Parathyroid adenoma (tissue), 2 donors: ENCODE data around the gene NEDD4L.

Experiments used
- H2AFZ ChIP-seq: fragments of 300-600 bp; sonication (generic); one replicate; pipeline ENCODE4 v1.7.0; 2017; ENCODE audit warnings: antibody characterized with exemption, mild to moderate bottlenecking
- H3K27ac ChIP-seq: fragments of 300-600 bp; sonication (generic); one replicate; pipeline ENCODE4 v1.7.0; 2017
- H3K27me3 ChIP-seq: fragments of 300-600 bp; sonication (generic); one replicate; pipeline ENCODE4 v1.7.0; 2017; ENCODE audit warnings: low read length; ENCODE audit not compliant: control insufficient read depth, insufficient read depth
- H3K36me3 ChIP-seq: fragments of 300-600 bp; sonication (generic); one replicate; pipeline ENCODE4 v1.7.0; 2017; ENCODE audit warnings: low read length; ENCODE audit not compliant: control insufficient read depth, insufficient read depth
- H3K4me1 ChIP-seq: fragments of 300-600 bp; sonication (generic); one replicate; pipeline ENCODE4 v1.7.0; 2017; ENCODE audit warnings: control low read depth
- H3K4me2 ChIP-seq: fragments of 300-600 bp; sonication (generic); one replicate; pipeline ENCODE4 v1.7.0; 2017; ENCODE audit warnings: low read length
- H3K4me3 ChIP-seq: fragments of 300-600 bp; sonication (generic); one replicate; pipeline ENCODE4 v1.7.0; 2017; ENCODE audit warnings: low read depth, low read length
- H3K79me2 ChIP-seq: fragments of 300-600 bp; sonication (generic); one replicate; pipeline ENCODE4 v1.7.0; 2017; ENCODE audit warnings: control low read depth
- H3K9ac ChIP-seq: fragments of 300-600 bp; sonication (generic); one replicate; pipeline ENCODE4 v1.7.0; 2017; ENCODE audit warnings: mild to moderate bottlenecking
- H3K9me3 ChIP-seq: fragments of 300-600 bp; sonication (generic); one replicate; pipeline ENCODE4 v1.7.0; 2017; ENCODE audit warnings: low read length; ENCODE audit not compliant: control insufficient read depth
- CTCF ChIP-seq: fragments of 300-600 bp; sonication (generic); IDR thresholded peaks from one replicate; pipeline ENCODE4 v1.7.0; 2017; ENCODE audit warnings: antibody characterized with exemption, mild to moderate bottlenecking
- donor health status: primary hyperparathyroidism.

The NEDD4L gene

GRCh38 chr18:58187674-58188073, 143.6 kb downstream of the NEDD4L start:
- no peaks in the 10 kb centered on the region for H3K9me3 ChIP-seq
- no peak overlapping the region for H3K4me3 ChIP-seq
- no peak for TF ChIP-seq CTCF

GRCh38 chr18:58188996-58189395, 145.0 kb downstream of the NEDD4L start:
- Histone ChIP-seq H3K27ac (no peak overlapping the region), H2AFZ (no peak overlapping the region), H3K9ac (no peak overlapping the region), H3K79me2 (peaks cover 6% of the 10 kb centered on the region), H3K9me3 (no peaks in the 10 kb centered on the region), H3K4me1 (peaks cover 16% of the 10 kb centered on the region), H3K27me3 (no peaks in the 10 kb centered on the region), H3K4me3 (no peak overlapping the region), H3K4me2 (no peak overlapping the region), H3K36me3 (no peaks in the 10 kb centered on the region)
- TF ChIP-seq CTCF, result no peak

More at GRCh38 chr18:58187674-58188073, 143.6 kb downstream of the NEDD4L start:
- Histone ChIP-seq H3K79me2 (peaks cover 6% of the 10 kb centered on the region), H3K27me3 (no peaks in the 10 kb centered on the region), H3K4me1 (peaks cover 25% of the 10 kb centered on the region), H3K27ac (no peak overlapping the region), H3K36me3 (no peaks in the 10 kb centered on the region), H2AFZ (no peak overlapping the region), H3K4me2 (no peak overlapping the region), H3K9ac (no peak overlapping the region)

GRCh38 chr18:58190842-58191530, 147.0 kb downstream of the NEDD4L start:
- H3K27me3 ChIP-seq, result no peaks in the 10 kb centered on the region
- H3K36me3 ChIP-seq, result no peaks in the 10 kb centered on the region
- no peak overlapping the region for H3K4me2 ChIP-seq
- H3K4me1 ChIP-seq, result peaks cover 12% of the 10 kb centered on the region
- H2AFZ ChIP-seq, result no peak overlapping the region
- no peaks in the 10 kb centered on the region for H3K9me3 ChIP-seq
- H3K27ac ChIP-seq, result no peak overlapping the region
- H3K79me2 ChIP-seq, result peaks cover 6% of the 10 kb centered on the region
- no peak overlapping the region for H3K4me3 ChIP-seq
- no peak overlapping the region for H3K9ac ChIP-seq
- no peak for TF ChIP-seq CTCF

- Histone ChIP-seq H3K4me1 (peaks cover 6% of the 10 kb centered on the region), H3K36me3 (no peaks in the 10 kb centered on the region), H3K9me3 (no peaks in the 10 kb centered on the region), H3K79me2 (peaks cover 6% of the 10 kb centered on the region), H3K27me3 (no peaks in the 10 kb centered on the region), H2AFZ (no peak overlapping the region), H3K9ac (no peak overlapping the region), H3K4me2 (no peak overlapping the region), H3K4me3 (no peak overlapping the region), H3K27ac (no peak overlapping the region)
- no peak for TF ChIP-seq CTCF
Measured at GRCh38 chr18:58191626-58192025, 147.6 kb downstream of the NEDD4L start.

GRCh38 chr18:58192519-58192918, 148.5 kb downstream of the NEDD4L start:
- Histone ChIP-seq H3K4me1 (peaks cover 2% of the 10 kb centered on the region), H3K4me2 (no peak overlapping the region), H3K4me3 (no peak overlapping the region), H3K36me3 (no peaks in the 10 kb centered on the region), H3K9ac (no peak overlapping the region), H2AFZ (no peak overlapping the region), H3K27me3 (no peaks in the 10 kb centered on the region), H3K9me3 (no peaks in the 10 kb centered on the region), H3K27ac (no peak overlapping the region), H3K79me2 (peaks cover 13% of the 10 kb centered on the region)
- TF ChIP-seq CTCF, result no peak
